A549 (cell line): ENCODE data around the gene MEDAG. TPM values are rescaled to one million over a fixed set of nuclear protein-coding genes. Genes with fewer than 3 reads are reported as not detected.
A peak's percentile ranks its signal among the peaks of the same experiment; 100 is the strongest.
"Not testable (repeated sequence)": the region's sequence is repeated elsewhere in the genome, so short reads cannot be mapped to it uniquely, and the experiment has no call there.

Experiments used
- ATAC-seq, 2 experiments: fragments of 200-7000 bp in 1 of 2; fragments of >200 bp in 1 of 2; cut with Nextera tagmentation in 1 of 2; cut with Tn5 transposase in 1 of 2; 3 replicates each; pipeline versions ENCODE4 v1.8.0 to v1.9.1; 2018 to 2020; ENCODE audit warnings: mild to moderate bottlenecking in 1 of 2, moderate library complexity in 1 of 2
- CTCF ChIA-PET: fragments of 300-600 bp; sonication (Branson Sonifier 250); formaldehyde crosslinking; extraction: SDS; loops from one replicate; lab custom pipeline; 2021; ENCODE audit warnings: antibody characterized with exemption, inconsistent platforms; lab: Yijun Ruan, JAX
- POLR2A ChIA-PET: fragments of 350-600 bp; formaldehyde crosslinking; extraction: SDS; loops from one replicate; lab custom pipeline; 2021; ENCODE audit warnings: antibody characterized with exemption, inconsistent platforms; lab: Yijun Ruan, JAX
- DNase-seq, 2 experiments: peaks; one replicate each; pipeline versions ENCODE4 v3.0.0 to v3.0.0-alpha.2; 2011 to 2016; ENCODE audit warnings: low read depth in 1 of 2, low spot score in 1 of 2
- FAIRE-seq: peaks from 2 replicates; lab custom pipeline; 2011; peaks lifted over from hg19 to GRCh38; lab: Jason Lieb, UNC
- H3K27ac ChIP-seq, 2 experiments: fragments of >200 bp; sonication (Bioruptor Twin); formaldehyde crosslinking; 3 replicates each; pipeline ENCODE4 v1.5.1; 2016 to 2017
- H3K4me1 ChIP-seq: fragments of >200 bp; sonication (Bioruptor Twin); formaldehyde crosslinking; 3 replicates; pipeline ENCODE4 v1.6.1; 2016
- H3K4me2 ChIP-seq: fragments of >200 bp; sonication (Bioruptor Twin); formaldehyde crosslinking; 3 replicates; pipeline ENCODE4 v1.6.1; 2016
- H3K4me3 ChIP-seq: fragments of >200 bp; sonication (Bioruptor Twin); formaldehyde crosslinking; 3 replicates; pipeline ENCODE4 v1.5.1; 2016
- H3K9me3 ChIP-seq: fragments of >200 bp; sonication (Bioruptor Twin); formaldehyde crosslinking; 3 replicates; pipeline ENCODE4 v1.6.1; 2016
- CHD2 ChIP-seq: fragments of 150-350 bp; IDR thresholded peaks from 2 replicates; pipeline ENCODE4 v1.6.1; 2014; ENCODE audit warnings: low read length; ENCODE audit not compliant: partially characterized antibody
- EHF ChIP-seq: fragments of 250-450 bp; sonication (Bioruptor Pico); IDR thresholded peaks from 2 replicates; pipeline ENCODE4 v1.5.0; 2020; ENCODE audit warnings: mild to moderate bottlenecking
- EP300 ChIP-seq, 2 experiments: fragments of >200 bp; sonication (Bioruptor Twin); formaldehyde crosslinking; IDR thresholded peaks; 2 replicates in 1 of 2; 3 replicates in 1 of 2; pipeline ENCODE4 v1.6.1; 2016 to 2017
- FOXS1 ChIP-seq: fragments of 250-450 bp; sonication (Bioruptor Pico); IDR thresholded peaks from 2 replicates; pipeline ENCODE4 v1.5.0; 2020; ENCODE audit warnings: mild to moderate bottlenecking, moderate library complexity
- HDAC2 ChIP-seq: fragments of 200-600 bp; sonication (generic); IDR thresholded peaks from 2 replicates; pipeline ENCODE4 v1.6.1; 2016
- HOXB13 ChIP-seq: fragments of 250-450 bp; sonication (Bioruptor Pico); IDR thresholded peaks from 2 replicates; pipeline ENCODE4 v1.5.0; 2020; ENCODE audit warnings: low read depth, mild to moderate bottlenecking, moderate library complexity
- JUN ChIP-seq, 2 experiments: fragments of >200 bp; sonication (Bioruptor Twin); formaldehyde crosslinking; IDR thresholded peaks; 2 replicates in 1 of 2; 3 replicates in 1 of 2; pipeline ENCODE4 v1.6.1; 2016 to 2017
- MAFK ChIP-seq: fragments of 450-650 bp; IDR thresholded peaks from 2 replicates; pipeline ENCODE4 v1.6.1; 2014; ENCODE audit not compliant: partially characterized antibody
- NPAS2 ChIP-seq: fragments of 250-450 bp; sonication (Bioruptor Pico); IDR thresholded peaks from 2 replicates; pipeline ENCODE4 v1.8.0; 2022; ENCODE audit warnings: mild to moderate bottlenecking, moderate library complexity, borderline replicate concordance
- RAD21 ChIP-seq, 2 experiments: fragments of >200 bp in 1 of 2; sonication (Bioruptor Twin) in 1 of 2; formaldehyde crosslinking in 1 of 2; IDR thresholded peaks in 1 of 2; conservative IDR thresholded peaks in 1 of 2; 2 replicates in 1 of 2; 3 replicates in 1 of 2; pipeline ENCODE4 v1.6.1; 2012 to 2018; ENCODE audit warnings: inconsistent platforms in 1 of 2
- TP53 ChIP-seq: fragments of 250-450 bp; sonication (Bioruptor Pico); IDR thresholded peaks from 2 replicates; pipeline ENCODE4 v1.5.0; 2021; ENCODE audit warnings: mild to moderate bottlenecking, moderate library complexity
- ZC3H11A ChIP-seq: fragments of 450-650 bp; IDR thresholded peaks from 2 replicates; pipeline ENCODE4 v1.6.1; 2014; ENCODE audit warnings: antibody characterized with exemption, mild to moderate bottlenecking
- ZNF302 ChIP-seq: fragments of 250-450 bp; sonication (Bioruptor Pico); IDR thresholded peaks from 2 replicates; pipeline ENCODE4 v1.9.0; 2021; ENCODE audit warnings: inconsistent platforms, mild to moderate bottlenecking, moderate library complexity
- WGBS: methylation state at CpG from one replicate; pipeline ENCODE4 v1.1.6; 2017; ENCODE audit errors: missing lambda C conversion rate; 5-methylcytosine and 5-hydroxymethylcytosine counted together
- polyA plus RNA-seq, 4 experiments: library from polyadenylated mRNA; depleted of rRNA in 3 of 4; stranded (reverse); fragments of >200 nt; fragmentation: RNase III in 1 of 4; extraction: RNeasy Plus Mini Kit Qiagen cat#74134 plus additional on column Dnase treatment in 1 of 4; gene quantifications; 2 replicates in 3 of 4; 3 replicates in 1 of 4; pipeline ENCODE4 v1.2.3, GENCODE V29; 2011 to 2017
- TF ChIP-seq, protein P1 (sequence below): fragments of >200 bp; sonication (Bioruptor Twin); formaldehyde crosslinking; IDR thresholded peaks from 3 replicates; pipeline ENCODE4 v1.5.1; 2016
- TF ChIP-seq, protein P2 (sequence below): IDR thresholded peaks from 2 replicates; pipeline ENCODE4 v1.6.1; 2012; ENCODE audit warnings: low read depth, borderline replicate concordance
- TF ChIP-seq, protein P3 (sequence below): IDR thresholded peaks from 2 replicates; pipeline ENCODE4 v1.6.1; 2012
- TF ChIP-seq, protein P4 (sequence below): fragments of 250-450 bp; sonication (Bioruptor Pico); IDR thresholded peaks from 2 replicates; pipeline ENCODE4 v1.5.0; 2020; ENCODE audit warnings: low read depth, mild to moderate bottlenecking, moderate library complexity
- TF ChIP-seq, protein P5 (sequence below): fragments of 250-450 bp; sonication (Bioruptor Pico); IDR thresholded peaks from 2 replicates; pipeline ENCODE4 v1.5.0; 2021; ENCODE audit warnings: mild to moderate bottlenecking, moderate library complexity, borderline replicate concordance

Gene MEDAG
- polyA plus RNA-seq, 2 of the 4 experiments (the other 2 are of a cell fraction): 0.21 TPM; not detected in 1

DNA sequence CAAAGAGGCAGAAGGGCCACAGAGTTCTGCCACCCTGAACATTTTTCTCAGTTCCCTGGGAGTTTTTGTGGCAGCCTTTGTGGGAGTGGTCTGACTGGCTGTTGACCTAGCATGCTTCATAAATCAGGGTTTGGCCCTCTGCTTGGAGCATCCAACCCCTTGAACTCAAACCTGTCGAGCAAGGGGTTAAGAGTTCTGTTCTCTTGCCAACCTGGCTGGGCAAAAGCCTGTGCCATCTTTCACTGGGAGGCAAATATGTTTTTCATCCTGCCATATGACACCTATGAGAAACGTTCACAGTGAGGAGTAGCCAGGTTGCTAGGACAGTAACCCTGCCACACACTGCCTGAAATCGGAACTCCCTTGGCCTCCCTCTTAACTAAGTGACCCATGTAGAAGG, 18.6 kb downstream of the MEDAG start:
- Histone ChIP-seq H3K9me3 (no peaks in the 10 kb centered on the region), H3K27ac (no peak overlapping the region), H3K4me1 (no peaks in the 10 kb centered on the region), H3K4me2 (no peak overlapping the region), H3K4me3 (no peak overlapping the region)
- no peak for ATAC-seq
- DNase-seq: no peak
- ChIA-PET CTCF (no interaction called here), POLR2A (no interaction called here)
- TF ChIP-seq TP53 (CRISPR knock-in tag) (no peak), ZC3H11A (no peak), ZNF302 (CRISPR knock-in tag) (no peak), HDAC2 (no peak), JUN (IDR thresholded peaks at IDR 0.05) (no peak)
- no peak for FAIRE-seq
- WGBS: 22% methylated on average over 3 of the region's 3 CpGs

DNA sequence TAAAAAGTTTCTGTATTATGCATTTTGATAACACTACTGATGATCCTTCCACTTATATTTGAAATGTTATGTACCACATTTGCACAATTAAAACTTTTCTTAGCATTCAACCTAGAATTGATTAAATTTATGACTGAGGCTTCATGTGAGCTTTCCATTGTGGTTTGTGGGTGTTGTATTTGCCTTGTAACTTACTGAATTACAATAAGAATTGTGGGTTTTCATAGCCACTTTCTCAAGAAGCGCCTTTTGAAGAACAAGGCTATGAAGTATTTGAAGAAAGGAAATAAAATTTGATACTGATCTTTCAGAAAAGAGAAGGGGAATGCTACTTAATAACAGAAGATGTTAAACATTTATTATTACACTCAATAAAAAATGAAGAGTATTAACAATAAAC, 19.4 kb downstream of the MEDAG start:
- 48% methylated on average over 1 of the region's 1 CpG for WGBS
- no peak for DNase-seq
- ATAC-seq: no peak
- no peak for TF ChIP-seq NPAS2 (CRISPR knock-in tag)
- no peak for TF ChIP-seq MAFK
- TF ChIP-seq, protein P1, sequence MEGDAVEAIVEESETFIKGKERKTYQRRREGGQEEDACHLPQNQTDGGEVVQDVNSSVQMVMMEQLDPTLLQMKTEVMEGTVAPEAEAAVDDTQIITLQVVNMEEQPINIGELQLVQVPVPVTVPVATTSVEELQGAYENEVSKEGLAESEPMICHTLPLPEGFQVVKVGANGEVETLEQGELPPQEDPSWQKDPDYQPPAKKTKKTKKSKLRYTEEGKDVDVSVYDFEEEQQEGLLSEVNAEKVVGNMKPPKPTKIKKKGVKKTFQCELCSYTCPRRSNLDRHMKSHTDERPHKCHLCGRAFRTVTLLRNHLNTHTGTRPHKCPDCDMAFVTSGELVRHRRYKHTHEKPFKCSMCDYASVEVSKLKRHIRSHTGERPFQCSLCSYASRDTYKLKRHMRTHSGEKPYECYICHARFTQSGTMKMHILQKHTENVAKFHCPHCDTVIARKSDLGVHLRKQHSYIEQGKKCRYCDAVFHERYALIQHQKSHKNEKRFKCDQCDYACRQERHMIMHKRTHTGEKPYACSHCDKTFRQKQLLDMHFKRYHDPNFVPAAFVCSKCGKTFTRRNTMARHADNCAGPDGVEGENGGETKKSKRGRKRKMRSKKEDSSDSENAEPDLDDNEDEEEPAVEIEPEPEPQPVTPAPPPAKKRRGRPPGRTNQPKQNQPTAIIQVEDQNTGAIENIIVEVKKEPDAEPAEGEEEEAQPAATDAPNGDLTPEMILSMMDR: no peak
- TF ChIP-seq EHF (CRISPR knock-in tag): no peak
- TF ChIP-seq, protein P2, sequence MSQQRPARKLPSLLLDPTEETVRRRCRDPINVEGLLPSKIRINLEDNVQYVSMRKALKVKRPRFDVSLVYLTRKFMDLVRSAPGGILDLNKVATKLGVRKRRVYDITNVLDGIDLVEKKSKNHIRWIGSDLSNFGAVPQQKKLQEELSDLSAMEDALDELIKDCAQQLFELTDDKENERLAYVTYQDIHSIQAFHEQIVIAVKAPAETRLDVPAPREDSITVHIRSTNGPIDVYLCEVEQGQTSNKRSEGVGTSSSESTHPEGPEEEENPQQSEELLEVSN: no peak
- H3K4me1 ChIP-seq: no peaks in the 10 kb centered on the region
- ChIA-PET CTCF (no interaction called here), POLR2A (no interaction called here)
- no peak for FAIRE-seq
- H3K4me3 ChIP-seq: no peak overlapping the region
- no peak overlapping the region for H3K4me2 ChIP-seq
- H3K9me3 ChIP-seq: no peaks in the 10 kb centered on the region
- no peak overlapping the region for H3K27ac ChIP-seq

DNA sequence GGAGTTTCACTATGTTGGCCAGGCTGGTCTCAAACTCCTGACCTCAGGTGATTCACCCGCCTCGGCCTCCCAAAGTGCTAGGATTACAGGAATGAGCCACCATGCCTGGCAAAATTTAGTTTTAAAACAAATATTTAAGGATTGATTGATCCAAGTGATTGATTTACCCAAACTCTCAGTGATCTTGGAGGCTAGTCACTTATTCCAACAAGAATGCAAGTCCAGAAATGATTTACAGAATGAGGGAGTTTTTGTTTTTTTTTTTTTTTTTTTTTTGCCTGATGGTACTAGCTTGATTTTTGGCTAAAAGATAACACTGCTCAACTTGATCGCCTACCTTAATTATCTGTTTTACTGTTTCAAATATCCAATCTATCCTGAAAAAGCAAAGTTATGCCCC, 20.7 kb downstream of the MEDAG start:
- Histone ChIP-seq H3K4me3 (no peak overlapping the region), H3K9me3 (no peaks in the 10 kb centered on the region), H3K4me2 (no peak overlapping the region), H3K4me1 (no peaks in the 10 kb centered on the region), H3K27ac (no peak overlapping the region)
- POLR2A ChIA-PET: no interaction called here
- WGBS: 53% methylated on average over 3 of the region's 3 CpGs
- no peak for FAIRE-seq
- ATAC-seq: no peak
- TF ChIP-seq TP53 (CRISPR knock-in tag): no peak
- no peak for TF ChIP-seq EP300 (IDR thresholded peaks at IDR 0.05)
- TF ChIP-seq, protein P3, sequence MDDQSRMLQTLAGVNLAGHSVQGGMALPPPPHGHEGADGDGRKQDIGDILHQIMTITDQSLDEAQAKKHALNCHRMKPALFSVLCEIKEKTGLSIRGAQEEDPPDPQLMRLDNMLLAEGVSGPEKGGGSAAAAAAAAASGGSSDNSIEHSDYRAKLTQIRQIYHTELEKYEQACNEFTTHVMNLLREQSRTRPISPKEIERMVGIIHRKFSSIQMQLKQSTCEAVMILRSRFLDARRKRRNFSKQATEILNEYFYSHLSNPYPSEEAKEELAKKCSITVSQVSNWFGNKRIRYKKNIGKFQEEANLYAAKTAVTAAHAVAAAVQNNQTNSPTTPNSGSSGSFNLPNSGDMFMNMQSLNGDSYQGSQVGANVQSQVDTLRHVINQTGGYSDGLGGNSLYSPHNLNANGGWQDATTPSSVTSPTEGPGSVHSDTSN: no peak
- CTCF ChIA-PET: no interaction called here
- DNase-seq: no peak

DNA sequence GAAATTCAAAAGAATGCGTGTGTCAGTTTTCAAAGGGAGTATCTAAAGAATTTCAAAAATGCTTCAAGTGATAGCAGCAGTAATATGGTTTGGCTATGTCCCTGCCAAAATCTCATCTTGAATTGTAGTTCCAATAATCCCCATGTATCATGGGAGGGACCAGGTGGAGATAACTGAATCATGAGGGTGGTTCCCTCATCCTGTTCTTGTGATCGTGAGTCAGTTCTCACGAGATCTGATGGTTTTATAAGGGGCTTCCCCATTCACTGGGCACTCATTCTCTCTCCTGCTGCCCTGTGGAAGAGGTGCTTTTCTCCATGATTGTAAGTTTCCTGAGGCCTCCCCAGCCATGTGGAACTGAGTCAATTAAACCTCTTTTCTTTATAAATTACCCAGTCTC, 21.1 kb downstream of the MEDAG start:
- CTCF ChIA-PET, H3K9me3 ChIP-seq, H3K4me3 ChIP-seq, H3K4me1 ChIP-seq, POLR2A ChIA-PET, ATAC-seq, H3K4me2 ChIP-seq, FAIRE-seq, H3K27ac ChIP-seq: not testable (repeated sequence)
- DNase-seq: peak in 1 of 2 experiments; percentile 11
- WGBS: 42% methylated on average over 3 of the region's 3 CpGs

DNA sequence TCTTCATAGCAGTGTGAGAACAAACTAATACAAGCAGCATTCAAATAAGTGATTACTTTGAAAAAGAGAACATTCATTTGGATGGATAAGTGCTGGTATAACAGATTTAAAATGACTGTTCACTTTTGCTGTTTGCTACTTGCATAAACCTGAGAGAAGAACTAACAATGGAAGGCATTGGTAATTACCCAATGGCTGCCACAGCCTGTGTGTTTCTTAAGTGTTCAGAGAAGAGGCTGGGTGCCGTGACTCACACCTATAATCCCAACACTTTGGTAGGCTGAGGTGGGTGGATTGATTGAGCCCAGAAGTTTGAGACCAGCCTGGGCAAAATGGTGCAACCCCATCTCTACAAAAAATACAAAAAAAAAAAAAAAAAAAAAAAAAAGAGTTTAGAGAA, 21.5 kb downstream of the MEDAG start:
- H3K9me3 ChIP-seq: no peaks in the 10 kb centered on the region
- ChIA-PET CTCF (no interaction called here), POLR2A (no interaction called here)
- H3K27ac ChIP-seq: no peak overlapping the region
- no peak overlapping the region for H3K4me3 ChIP-seq
- no peak for FAIRE-seq
- H3K4me2 ChIP-seq: no peak overlapping the region
- ATAC-seq: no peak
- WGBS: 88% methylated on average over 1 of the region's 1 CpG
- no peak for DNase-seq
- H3K4me1 ChIP-seq: no peaks in the 10 kb centered on the region
- TF ChIP-seq TP53 (CRISPR knock-in tag) (no peak), HOXB13 (CRISPR knock-in tag) (no peak), CHD2 (no peak), FOXS1 (no peak), RAD21 (conservative IDR thresholded peaks at IDR 0.05 in 1 of 2, IDR thresholded peaks at IDR 0.05 in 1 of 2) (no peak)
- TF ChIP-seq, protein P4, sequence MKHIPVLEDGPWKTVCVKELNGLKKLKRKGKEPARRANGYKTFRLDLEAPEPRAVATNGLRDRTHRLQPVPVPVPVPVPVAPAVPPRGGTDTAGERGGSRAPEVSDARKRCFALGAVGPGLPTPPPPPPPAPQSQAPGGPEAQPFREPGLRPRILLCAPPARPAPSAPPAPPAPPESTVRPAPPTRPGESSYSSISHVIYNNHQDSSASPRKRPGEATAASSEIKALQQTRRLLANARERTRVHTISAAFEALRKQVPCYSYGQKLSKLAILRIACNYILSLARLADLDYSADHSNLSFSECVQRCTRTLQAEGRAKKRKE (CRISPR knock-in tag): no peak
- TF ChIP-seq, protein P5, sequence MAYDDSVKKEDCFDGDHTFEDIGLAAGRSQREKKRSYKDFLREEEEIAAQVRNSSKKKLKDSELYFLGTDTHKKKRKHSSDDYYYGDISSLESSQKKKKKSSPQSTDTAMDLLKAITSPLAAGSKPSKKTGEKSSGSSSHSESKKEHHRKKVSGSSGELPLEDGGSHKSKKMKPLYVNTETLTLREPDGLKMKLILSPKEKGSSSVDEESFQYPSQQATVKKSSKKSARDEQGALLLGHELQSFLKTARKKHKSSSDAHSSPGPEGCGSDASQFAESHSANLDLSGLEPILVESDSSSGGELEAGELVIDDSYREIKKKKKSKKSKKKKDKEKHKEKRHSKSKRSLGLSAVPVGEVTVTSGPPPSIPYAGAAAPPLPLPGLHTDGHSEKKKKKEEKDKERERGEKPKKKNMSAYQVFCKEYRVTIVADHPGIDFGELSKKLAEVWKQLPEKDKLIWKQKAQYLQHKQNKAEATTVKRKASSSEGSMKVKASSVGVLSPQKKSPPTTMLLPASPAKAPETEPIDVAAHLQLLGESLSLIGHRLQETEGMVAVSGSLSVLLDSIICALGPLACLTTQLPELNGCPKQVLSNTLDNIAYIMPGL: no peak
- TF ChIP-seq, protein P2: no peak
